SU-DHL-6 (cell line): ENCODE data around the gene HIVEP3.

ENCODE experiments used
- H2AFZ ChIP-seq: fragments of 200-600 bp; sonication (generic); 2 replicates; pipeline ENCODE4 v1.6.1; 2014; ENCODE audit warnings: low read depth, mild to moderate bottlenecking, moderate library complexity, mixed read lengths, antibody characterized with exemption, low read length; ENCODE audit not compliant: severe bottlenecking
- H3F3A ChIP-seq: fragments of 200-600 bp; shearing (Covaris generic); 2 replicates; pipeline ENCODE4 v1.6.0; 2016; ENCODE audit warnings: antibody characterized with exemption, mild to moderate bottlenecking; ENCODE audit not compliant: insufficient read depth
- H3K27ac ChIP-seq: fragments of 200-600 bp; sonication (generic); 2 replicates; pipeline ENCODE4 v1.5.1; 2016; ENCODE audit warnings: low read depth, mild to moderate bottlenecking, low read length, moderate library complexity, mixed read lengths
- H3K27me3 ChIP-seq: fragments of 200-600 bp; sonication (generic), shearing (Covaris generic); 2 replicates; pipeline ENCODE4 v1.6.0; 2014; ENCODE audit warnings: mild to moderate bottlenecking, low read length
- H3K36me3 ChIP-seq: fragments of 200-600 bp; sonication (generic); 2 replicates; pipeline ENCODE4 v1.6.1; 2014; ENCODE audit warnings: mild to moderate bottlenecking, low read length, mixed read lengths
- H3K4me2 ChIP-seq: fragments of 300-600, 200-600 bp; shearing (Covaris generic), sonication (generic); 2 replicates; pipeline ENCODE4 v1.6.0; 2014; ENCODE audit warnings: low read length, low read depth, mild to moderate bottlenecking; ENCODE audit not compliant: poor library complexity, severe bottlenecking
- H3K4me3 ChIP-seq: fragments of 200-600 bp; sonication (generic); 2 replicates; pipeline ENCODE4 v1.5.1; 2014; ENCODE audit warnings: antibody characterized with exemption, low read length, mild to moderate bottlenecking, mixed read lengths; ENCODE audit not compliant: insufficient read depth, poor library complexity, severe bottlenecking
- H3K79me2 ChIP-seq: fragments of 200-600 bp; sonication (generic); 2 replicates; pipeline ENCODE4 v1.6.1; 2014; ENCODE audit warnings: mild to moderate bottlenecking, low read length, moderate library complexity; ENCODE audit not compliant: insufficient read depth
- H3K9ac ChIP-seq: fragments of 200-600 bp; sonication (generic); 2 replicates; pipeline ENCODE4 v1.7.0; 2014; ENCODE audit warnings: mild to moderate bottlenecking, low read length
- H3K9me2 ChIP-seq: fragments of 200-600 bp; sonication (generic); replicated peaks from 2 replicates; pipeline ENCODE4 v1.6.1; 2014; ENCODE audit warnings: low read length; ENCODE audit not compliant: insufficient read depth
- H3K9me3 ChIP-seq: fragments of 200-600 bp; sonication (generic); 2 replicates; pipeline ENCODE4 v1.6.1; 2014; ENCODE audit warnings: low read length, mixed read lengths; ENCODE audit not compliant: insufficient read depth
- H4K20me1 ChIP-seq: fragments of 200-600 bp; sonication (generic); 2 replicates; pipeline ENCODE4 v1.6.1; 2014; ENCODE audit warnings: low read depth, mild to moderate bottlenecking, antibody characterized with exemption, low read length, moderate library complexity, mixed read lengths
- EZH2phosphoT487 ChIP-seq: fragments of 200-600 bp; sonication (generic), shearing (Covaris generic); conservative IDR thresholded peaks from 2 replicates; pipeline ENCODE4 v1.6.1; 2018; ENCODE audit warnings: mild to moderate bottlenecking, antibody characterized with exemption, low read length, moderate library complexity, mixed read lengths
- TF ChIP-seq, protein P1 (sequence below): fragments of 200-600 bp; sonication (generic); IDR thresholded peaks from one replicate; pipeline ENCODE4 v1.5.1; 2017; ENCODE audit warnings: antibody characterized with exemption, mild to moderate bottlenecking, low read length, moderate library complexity; ENCODE audit not compliant: insufficient read depth, poor library complexity, severe bottlenecking

Gene HIVEP3

DNA sequence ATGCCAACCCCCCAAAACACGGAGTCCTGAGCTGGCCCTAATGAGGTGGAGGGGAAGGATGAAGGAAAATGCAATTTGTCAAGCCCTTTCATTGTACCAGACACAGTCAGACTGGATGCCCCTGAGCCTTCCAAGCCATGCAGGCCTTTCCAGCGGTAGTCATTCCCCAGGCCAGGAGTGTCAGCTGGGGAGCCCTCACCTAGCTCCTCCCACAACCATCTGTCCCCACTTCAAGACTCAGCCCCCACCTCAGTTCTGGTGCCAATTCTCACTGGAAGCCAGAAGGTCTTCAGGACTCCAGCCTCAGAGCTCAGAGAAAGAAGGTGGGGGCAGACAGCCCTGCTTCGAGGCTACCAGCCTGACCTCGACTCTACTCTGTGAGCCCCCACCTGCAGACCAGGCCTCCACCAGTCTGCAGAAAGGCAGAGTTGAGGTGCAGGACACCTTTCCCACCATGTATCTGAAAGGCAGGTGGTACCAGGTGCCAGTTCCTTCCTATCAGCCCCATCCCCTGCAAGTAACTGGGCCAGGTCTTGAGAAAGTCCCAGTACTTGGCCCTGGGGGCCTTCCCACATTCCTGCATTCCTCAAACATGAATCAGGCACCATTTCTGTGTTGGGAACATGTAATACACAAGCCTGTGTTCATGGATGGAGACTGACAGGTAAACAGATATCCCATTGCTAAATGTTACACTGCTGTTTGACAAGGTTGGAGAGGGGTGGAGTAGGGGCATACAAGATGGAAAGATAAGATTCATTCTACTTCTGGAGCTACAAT is 253.7 kb downstream of the HIVEP3 start:
- H3K4me3 ChIP-seq = no peak overlapping the region
- H3K9me2 ChIP-seq = no peaks in the 10 kb centered on the region
- H4K20me1 ChIP-seq = no peaks in the 10 kb centered on the region
- H3F3A ChIP-seq = 0 out of 2 replicates have a peak, but pooled peaks cover 2% of the 10 kb centered on the region
- H3K27me3 ChIP-seq = no peaks in the 10 kb centered on the region
- no peaks in the 10 kb centered on the region for H3K36me3 ChIP-seq
- no peak overlapping the region for H3K4me2 ChIP-seq
- H3K79me2 ChIP-seq = no peaks in the 10 kb centered on the region
- no peak overlapping the region for H3K27ac ChIP-seq
- no peak overlapping the region for H3K9ac ChIP-seq
- no peaks in the 10 kb centered on the region for H3K9me3 ChIP-seq
- TF ChIP-seq, protein P1, sequence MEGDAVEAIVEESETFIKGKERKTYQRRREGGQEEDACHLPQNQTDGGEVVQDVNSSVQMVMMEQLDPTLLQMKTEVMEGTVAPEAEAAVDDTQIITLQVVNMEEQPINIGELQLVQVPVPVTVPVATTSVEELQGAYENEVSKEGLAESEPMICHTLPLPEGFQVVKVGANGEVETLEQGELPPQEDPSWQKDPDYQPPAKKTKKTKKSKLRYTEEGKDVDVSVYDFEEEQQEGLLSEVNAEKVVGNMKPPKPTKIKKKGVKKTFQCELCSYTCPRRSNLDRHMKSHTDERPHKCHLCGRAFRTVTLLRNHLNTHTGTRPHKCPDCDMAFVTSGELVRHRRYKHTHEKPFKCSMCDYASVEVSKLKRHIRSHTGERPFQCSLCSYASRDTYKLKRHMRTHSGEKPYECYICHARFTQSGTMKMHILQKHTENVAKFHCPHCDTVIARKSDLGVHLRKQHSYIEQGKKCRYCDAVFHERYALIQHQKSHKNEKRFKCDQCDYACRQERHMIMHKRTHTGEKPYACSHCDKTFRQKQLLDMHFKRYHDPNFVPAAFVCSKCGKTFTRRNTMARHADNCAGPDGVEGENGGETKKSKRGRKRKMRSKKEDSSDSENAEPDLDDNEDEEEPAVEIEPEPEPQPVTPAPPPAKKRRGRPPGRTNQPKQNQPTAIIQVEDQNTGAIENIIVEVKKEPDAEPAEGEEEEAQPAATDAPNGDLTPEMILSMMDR = no peak
- no peak for TF ChIP-seq EZH2phosphoT487
- no peak overlapping the region for H2AFZ ChIP-seq

DNA sequence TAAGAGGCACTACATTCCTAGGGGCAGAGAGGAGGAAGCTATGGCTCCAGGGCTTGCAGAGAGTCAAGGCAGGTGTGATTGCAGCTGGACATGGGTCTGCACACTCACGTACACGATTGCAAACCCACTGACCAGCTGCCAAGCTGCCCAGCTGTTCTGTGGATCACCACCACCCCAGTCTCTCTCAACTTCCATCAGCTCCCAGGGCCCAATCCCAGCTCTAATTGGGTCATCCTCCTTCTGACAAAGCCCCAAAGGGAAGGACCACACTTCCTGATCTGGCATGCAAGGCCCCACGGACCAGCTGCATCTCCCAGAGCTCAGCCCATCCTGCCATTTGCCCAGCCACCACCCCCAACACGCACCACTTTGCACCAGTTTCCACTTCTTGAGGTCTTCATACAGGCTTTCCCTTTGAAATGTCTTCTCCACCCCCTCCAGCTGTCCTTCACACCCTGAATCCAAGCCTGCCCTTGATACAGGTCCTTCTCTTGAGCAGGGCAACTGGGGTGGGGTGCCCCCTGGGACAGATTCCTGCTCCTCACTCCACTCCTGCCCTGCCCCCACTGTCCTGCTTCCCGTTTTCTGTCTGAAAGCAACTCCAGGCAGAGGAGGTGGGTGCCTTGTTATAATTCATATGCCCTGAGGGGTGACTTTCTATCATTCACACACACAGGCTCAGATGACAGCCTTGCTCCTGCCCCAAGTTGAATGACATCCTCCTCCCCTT is 254.9 kb downstream of the HIVEP3 start:
- Histone ChIP-seq H3K4me2 (no peak overlapping the region), H3K27me3 (no peaks in the 10 kb centered on the region), H3K27ac (no peak overlapping the region), H3K9me2 (no peaks in the 10 kb centered on the region), H2AFZ (no peak overlapping the region), H3K36me3 (no peaks in the 10 kb centered on the region), H3K4me3 (no peak overlapping the region), H3K9me3 (no peaks in the 10 kb centered on the region), H3K9ac (no peak overlapping the region), H4K20me1 (no peaks in the 10 kb centered on the region), H3F3A (0 out of 2 replicates have a peak, but pooled peaks cover 2% of the 10 kb centered on the region), H3K79me2 (peaks cover 5% of the 10 kb centered on the region; the same call in 1 of the 2 replicates)
- TF ChIP-seq, protein P1 = no peak
- TF ChIP-seq EZH2phosphoT487 = no peak

DNA sequence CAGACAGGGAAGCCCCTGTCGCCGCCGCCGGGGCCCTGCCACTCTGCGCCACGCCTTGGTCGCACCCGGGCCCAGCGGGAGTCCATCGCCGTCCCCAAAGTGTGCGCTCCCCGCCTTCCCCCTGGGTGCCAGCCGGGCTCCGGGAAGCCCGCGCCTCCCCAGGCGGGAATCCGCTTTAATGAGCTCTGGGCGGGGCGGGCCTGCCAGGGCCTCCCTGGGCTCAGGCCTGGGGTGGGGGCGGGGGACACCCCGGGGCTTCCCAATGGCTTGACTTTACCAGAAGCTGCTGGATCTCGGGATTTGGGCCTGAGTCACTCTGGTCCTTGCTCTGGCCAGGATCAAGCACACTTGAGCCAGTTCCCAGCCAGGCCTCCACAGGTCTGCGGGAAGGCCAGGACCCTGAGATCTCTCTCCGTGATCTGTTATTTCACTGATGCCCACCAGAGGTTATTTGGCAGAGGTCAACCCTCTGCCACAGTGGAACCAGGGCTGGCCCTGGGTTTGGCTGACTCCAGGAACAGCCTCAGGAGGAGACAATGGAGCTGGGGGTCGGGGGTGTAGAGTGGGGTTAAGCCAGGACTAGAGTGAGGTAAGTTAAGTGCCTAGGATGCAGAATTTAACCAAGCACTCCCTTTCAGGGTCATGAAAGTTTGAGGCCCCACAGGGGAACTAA is 255.8 kb downstream of the HIVEP3 start:
- H3F3A ChIP-seq = 0 out of 2 replicates have a peak, but pooled peaks cover 2% of the 10 kb centered on the region
- H3K9ac ChIP-seq = peak overlapping the region; percentile 50
- no peak overlapping the region for H3K27ac ChIP-seq
- H4K20me1 ChIP-seq = no peaks in the 10 kb centered on the region
- no peaks in the 10 kb centered on the region for H3K27me3 ChIP-seq
- no peaks in the 10 kb centered on the region for H3K9me2 ChIP-seq
- H3K4me3 ChIP-seq = peak overlapping the region; percentile 54
- H3K9me3 ChIP-seq = no peaks in the 10 kb centered on the region
- H2AFZ ChIP-seq = peak overlapping the region; percentile 44
- TF ChIP-seq EZH2phosphoT487 = no peak
- TF ChIP-seq, protein P1 = no peak
- peak overlapping the region; percentile 52 for H3K4me2 ChIP-seq
- H3K79me2 ChIP-seq = peaks cover 5% of the 10 kb centered on the region; the same call in 1 of the 2 replicates
- no peaks in the 10 kb centered on the region for H3K36me3 ChIP-seq
